SK-N-SH treated with all-trans-retinoic acid at 6 μM for 48 hours (cell line): ENCODE results near the gene SLC35C1.

Source experiments
- ARNTL ChIP-seq: fragments of 450-650 bp; formaldehyde crosslinking; IDR thresholded peaks from 2 replicates; pipeline ENCODE4 v1.5.0; 2020; ENCODE audit warnings: low read depth, mild to moderate bottlenecking, moderate library complexity, borderline replicate concordance
- CSDC2 ChIP-seq: fragments of 250-450 bp; sonication (Bioruptor Pico); IDR thresholded peaks from 2 replicates; pipeline ENCODE4 v1.5.0; 2020; ENCODE audit warnings: mild to moderate bottlenecking, moderate library complexity
- RARB ChIP-seq: fragments of 250-450 bp; sonication (Bioruptor Pico); IDR thresholded peaks from 2 replicates; pipeline ENCODE4 v1.8.0; 2021; ENCODE audit warnings: mild to moderate bottlenecking, moderate library complexity
- SNAI2 ChIP-seq: fragments of 250-450 bp; sonication (Bioruptor Pico); IDR thresholded peaks from 2 replicates; pipeline ENCODE4 v1.5.0; 2020; ENCODE audit warnings: mild to moderate bottlenecking, moderate library complexity
- ZFP3 ChIP-seq: fragments of 250-450 bp; sonication (Bioruptor Pico); IDR thresholded peaks from 2 replicates; pipeline ENCODE4 v1.5.0; 2020; ENCODE audit warnings: mild to moderate bottlenecking, moderate library complexity
- ZNF8 ChIP-seq: fragments of 450-650 bp; formaldehyde crosslinking; IDR thresholded peaks from 2 replicates; pipeline ENCODE4 v1.5.0; 2020; ENCODE audit warnings: mild to moderate bottlenecking, moderate library complexity
- TF ChIP-seq, protein P1 (sequence below): fragments of 250-450 bp; sonication (Bioruptor Pico); IDR thresholded peaks from 2 replicates; pipeline ENCODE4 v1.8.0; 2020; ENCODE audit warnings: mild to moderate bottlenecking, moderate library complexity, borderline replicate concordance
- TF ChIP-seq, protein P2 (sequence below): fragments of 250-450 bp; sonication (Bioruptor Pico); IDR thresholded peaks from 2 replicates; pipeline ENCODE4 v1.5.1; 2020; ENCODE audit warnings: low read depth, mild to moderate bottlenecking, moderate library complexity
- TF ChIP-seq, protein P3 (sequence below): fragments of 250-450 bp; sonication (Bioruptor Pico); IDR thresholded peaks from 2 replicates; pipeline ENCODE4 v1.8.0; 2021; ENCODE audit warnings: low read depth, mild to moderate bottlenecking, moderate library complexity, borderline replicate concordance
- TF ChIP-seq, protein P4 (sequence below): fragments of 250-450 bp; sonication (Bioruptor Pico); IDR thresholded peaks from 2 replicates; pipeline ENCODE4 v1.5.0; 2020; ENCODE audit warnings: mild to moderate bottlenecking, moderate library complexity

DNA sequence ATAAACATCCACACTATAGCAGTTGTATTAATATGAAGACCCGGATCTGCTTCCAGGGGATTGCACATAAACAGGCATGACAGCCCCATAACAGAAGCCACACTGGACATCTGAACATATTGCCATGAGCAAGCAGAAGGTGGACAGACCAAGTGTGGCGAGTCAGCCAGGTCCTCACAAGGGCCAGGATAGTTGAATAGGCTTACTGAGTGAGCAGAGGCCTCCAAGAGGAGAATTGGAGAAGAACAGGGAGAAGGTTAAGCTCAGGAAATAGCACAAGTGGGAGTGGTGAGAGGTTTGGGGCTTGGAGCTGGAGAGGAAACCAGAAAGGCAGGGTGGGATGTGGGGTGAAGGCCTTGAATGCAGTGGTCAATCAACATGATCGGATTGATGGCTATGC, 10.8 kb downstream of the SLC35C1 start:
- TF ChIP-seq, protein P1, sequence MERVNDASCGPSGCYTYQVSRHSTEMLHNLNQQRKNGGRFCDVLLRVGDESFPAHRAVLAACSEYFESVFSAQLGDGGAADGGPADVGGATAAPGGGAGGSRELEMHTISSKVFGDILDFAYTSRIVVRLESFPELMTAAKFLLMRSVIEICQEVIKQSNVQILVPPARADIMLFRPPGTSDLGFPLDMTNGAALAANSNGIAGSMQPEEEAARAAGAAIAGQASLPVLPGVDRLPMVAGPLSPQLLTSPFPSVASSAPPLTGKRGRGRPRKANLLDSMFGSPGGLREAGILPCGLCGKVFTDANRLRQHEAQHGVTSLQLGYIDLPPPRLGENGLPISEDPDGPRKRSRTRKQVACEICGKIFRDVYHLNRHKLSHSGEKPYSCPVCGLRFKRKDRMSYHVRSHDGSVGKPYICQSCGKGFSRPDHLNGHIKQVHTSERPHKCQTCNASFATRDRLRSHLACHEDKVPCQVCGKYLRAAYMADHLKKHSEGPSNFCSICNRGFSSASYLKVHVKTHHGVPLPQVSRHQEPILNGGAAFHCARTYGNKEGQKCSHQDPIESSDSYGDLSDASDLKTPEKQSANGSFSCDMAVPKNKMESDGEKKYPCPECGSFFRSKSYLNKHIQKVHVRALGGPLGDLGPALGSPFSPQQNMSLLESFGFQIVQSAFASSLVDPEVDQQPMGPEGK (CRISPR knock-in tag) = no peak
- TF ChIP-seq, protein P2, sequence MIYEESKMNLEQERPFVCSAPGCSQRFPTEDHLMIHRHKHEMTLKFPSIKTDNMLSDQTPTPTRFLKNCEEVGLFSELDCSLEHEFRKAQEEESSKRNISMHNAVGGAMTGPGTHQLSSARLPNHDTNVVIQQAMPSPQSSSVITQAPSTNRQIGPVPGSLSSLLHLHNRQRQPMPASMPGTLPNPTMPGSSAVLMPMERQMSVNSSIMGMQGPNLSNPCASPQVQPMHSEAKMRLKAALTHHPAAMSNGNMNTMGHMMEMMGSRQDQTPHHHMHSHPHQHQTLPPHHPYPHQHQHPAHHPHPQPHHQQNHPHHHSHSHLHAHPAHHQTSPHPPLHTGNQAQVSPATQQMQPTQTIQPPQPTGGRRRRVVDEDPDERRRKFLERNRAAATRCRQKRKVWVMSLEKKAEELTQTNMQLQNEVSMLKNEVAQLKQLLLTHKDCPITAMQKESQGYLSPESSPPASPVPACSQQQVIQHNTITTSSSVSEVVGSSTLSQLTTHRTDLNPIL (CRISPR knock-in tag) = no peak
- TF ChIP-seq ZNF8 = no peak
- no peak for TF ChIP-seq ZFP3
- TF ChIP-seq RARB (CRISPR knock-in tag) = no peak
- TF ChIP-seq, protein P3, sequence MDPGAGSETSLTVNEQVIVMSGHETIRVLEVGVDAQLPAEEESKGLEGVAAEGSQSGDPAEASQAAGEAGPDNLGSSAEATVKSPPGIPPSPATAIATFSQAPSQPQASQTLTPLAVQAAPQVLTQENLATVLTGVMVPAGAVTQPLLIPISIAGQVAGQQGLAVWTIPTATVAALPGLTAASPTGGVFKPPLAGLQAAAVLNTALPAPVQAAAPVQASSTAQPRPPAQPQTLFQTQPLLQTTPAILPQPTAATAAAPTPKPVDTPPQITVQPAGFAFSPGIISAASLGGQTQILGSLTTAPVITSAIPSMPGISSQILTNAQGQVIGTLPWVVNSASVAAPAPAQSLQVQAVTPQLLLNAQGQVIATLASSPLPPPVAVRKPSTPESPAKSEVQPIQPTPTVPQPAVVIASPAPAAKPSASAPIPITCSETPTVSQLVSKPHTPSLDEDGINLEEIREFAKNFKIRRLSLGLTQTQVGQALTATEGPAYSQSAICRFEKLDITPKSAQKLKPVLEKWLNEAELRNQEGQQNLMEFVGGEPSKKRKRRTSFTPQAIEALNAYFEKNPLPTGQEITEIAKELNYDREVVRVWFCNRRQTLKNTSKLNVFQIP = no peak
- TF ChIP-seq ARNTL (CRISPR knock-in tag) = no peak
- TF ChIP-seq SNAI2 (CRISPR knock-in tag) = no peak
- TF ChIP-seq, protein P4, sequence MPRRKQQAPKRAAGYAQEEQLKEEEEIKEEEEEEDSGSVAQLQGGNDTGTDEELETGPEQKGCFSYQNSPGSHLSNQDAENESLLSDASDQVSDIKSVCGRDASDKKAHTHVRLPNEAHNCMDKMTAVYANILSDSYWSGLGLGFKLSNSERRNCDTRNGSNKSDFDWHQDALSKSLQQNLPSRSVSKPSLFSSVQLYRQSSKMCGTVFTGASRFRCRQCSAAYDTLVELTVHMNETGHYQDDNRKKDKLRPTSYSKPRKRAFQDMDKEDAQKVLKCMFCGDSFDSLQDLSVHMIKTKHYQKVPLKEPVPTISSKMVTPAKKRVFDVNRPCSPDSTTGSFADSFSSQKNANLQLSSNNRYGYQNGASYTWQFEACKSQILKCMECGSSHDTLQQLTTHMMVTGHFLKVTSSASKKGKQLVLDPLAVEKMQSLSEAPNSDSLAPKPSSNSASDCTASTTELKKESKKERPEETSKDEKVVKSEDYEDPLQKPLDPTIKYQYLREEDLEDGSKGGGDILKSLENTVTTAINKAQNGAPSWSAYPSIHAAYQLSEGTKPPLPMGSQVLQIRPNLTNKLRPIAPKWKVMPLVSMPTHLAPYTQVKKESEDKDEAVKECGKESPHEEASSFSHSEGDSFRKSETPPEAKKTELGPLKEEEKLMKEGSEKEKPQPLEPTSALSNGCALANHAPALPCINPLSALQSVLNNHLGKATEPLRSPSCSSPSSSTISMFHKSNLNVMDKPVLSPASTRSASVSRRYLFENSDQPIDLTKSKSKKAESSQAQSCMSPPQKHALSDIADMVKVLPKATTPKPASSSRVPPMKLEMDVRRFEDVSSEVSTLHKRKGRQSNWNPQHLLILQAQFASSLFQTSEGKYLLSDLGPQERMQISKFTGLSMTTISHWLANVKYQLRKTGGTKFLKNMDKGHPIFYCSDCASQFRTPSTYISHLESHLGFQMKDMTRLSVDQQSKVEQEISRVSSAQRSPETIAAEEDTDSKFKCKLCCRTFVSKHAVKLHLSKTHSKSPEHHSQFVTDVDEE (CRISPR knock-in tag) = no peak
- no peak for TF ChIP-seq CSDC2 (CRISPR knock-in tag)
